Hepatocyte (in vitro differentiated cells): ENCODE results near the gene COL13A1.

Experiments
- EZH2 ChIP-seq: fragments of 200-600 bp; sonication (generic); IDR thresholded peaks from 2 replicates; pipeline ENCODE4 v1.6.1; 2016; ENCODE audit warnings: antibody characterized with exemption, mild to moderate bottlenecking, borderline replicate concordance
- TF ChIP-seq, protein P1 (sequence below): fragments of 200-600 bp; sonication (generic); IDR thresholded peaks from 2 replicates; pipeline ENCODE4 v1.5.1; 2016; ENCODE audit warnings: antibody characterized with exemption, mild to moderate bottlenecking; ENCODE audit not compliant: poor library complexity

- no peak for TF ChIP-seq EZH2
- TF ChIP-seq, protein P1, sequence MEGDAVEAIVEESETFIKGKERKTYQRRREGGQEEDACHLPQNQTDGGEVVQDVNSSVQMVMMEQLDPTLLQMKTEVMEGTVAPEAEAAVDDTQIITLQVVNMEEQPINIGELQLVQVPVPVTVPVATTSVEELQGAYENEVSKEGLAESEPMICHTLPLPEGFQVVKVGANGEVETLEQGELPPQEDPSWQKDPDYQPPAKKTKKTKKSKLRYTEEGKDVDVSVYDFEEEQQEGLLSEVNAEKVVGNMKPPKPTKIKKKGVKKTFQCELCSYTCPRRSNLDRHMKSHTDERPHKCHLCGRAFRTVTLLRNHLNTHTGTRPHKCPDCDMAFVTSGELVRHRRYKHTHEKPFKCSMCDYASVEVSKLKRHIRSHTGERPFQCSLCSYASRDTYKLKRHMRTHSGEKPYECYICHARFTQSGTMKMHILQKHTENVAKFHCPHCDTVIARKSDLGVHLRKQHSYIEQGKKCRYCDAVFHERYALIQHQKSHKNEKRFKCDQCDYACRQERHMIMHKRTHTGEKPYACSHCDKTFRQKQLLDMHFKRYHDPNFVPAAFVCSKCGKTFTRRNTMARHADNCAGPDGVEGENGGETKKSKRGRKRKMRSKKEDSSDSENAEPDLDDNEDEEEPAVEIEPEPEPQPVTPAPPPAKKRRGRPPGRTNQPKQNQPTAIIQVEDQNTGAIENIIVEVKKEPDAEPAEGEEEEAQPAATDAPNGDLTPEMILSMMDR = no peak
Observed at GRCh38 chr10:69847883-69848282, 46.2 kb downstream of the COL13A1 start.
